AG09309 (cell line): Measurements from ENCODE around the gene HDGFL3.

Experiments
- DNase-seq: peaks from one replicate; pipeline ENCODE4 v3.0.0-alpha.2; 2010; ENCODE audit warnings: low read depth
- H3K4me3 ChIP-seq: 2 replicates; pipeline ENCODE4 v1.5.1; 2011; ENCODE audit warnings: mild to moderate bottlenecking, low read depth, low read length, moderate library complexity; ENCODE audit not compliant: control insufficient read depth
- TF ChIP-seq, protein P1 (sequence below): IDR thresholded peaks from 2 replicates; pipeline ENCODE4 v1.5.1; 2011; ENCODE audit warnings: mild to moderate bottlenecking, low read depth, low read length, inconsistent platforms; ENCODE audit not compliant: insufficient read depth, control insufficient read depth; ENCODE audit errors: missing control alignments

HDGFL3 gene

DNA sequence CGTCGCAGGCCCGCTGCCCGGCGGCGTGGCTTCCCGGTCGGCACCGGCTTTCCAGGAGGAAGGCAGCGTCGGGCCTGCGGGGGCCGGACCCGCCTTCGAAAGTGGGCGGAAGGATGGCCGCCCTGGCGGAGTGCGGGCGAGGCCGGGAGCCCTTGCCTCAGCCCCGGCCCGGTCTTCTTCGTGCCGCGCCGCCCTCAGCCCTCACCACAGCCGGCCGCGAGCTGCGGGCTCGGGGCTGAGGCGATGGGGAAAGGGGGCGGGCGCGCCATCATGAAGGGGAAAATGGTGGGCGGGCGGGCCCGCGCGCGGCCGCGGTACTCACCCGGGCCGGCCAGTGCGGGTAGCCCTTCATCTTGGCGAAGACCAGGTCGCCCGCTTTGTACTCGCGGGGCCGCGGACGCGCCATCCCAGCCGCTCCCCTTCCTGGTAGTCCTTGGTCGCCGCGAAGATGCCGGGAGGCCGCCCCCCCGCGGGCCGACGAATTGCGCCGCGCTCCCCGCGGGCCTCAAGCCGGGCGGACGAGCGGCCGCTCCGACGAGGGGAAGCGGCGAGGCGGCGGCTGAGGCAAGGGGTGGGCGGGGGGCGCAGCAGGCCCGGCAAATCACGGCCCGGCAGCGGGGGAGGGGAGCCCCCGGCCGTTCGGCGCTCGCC is 489 bp downstream of the HDGFL3 start:
- no peak for DNase-seq
- H3K4me3 ChIP-seq = peak overlapping the region; percentile 89
- TF ChIP-seq, protein P1, sequence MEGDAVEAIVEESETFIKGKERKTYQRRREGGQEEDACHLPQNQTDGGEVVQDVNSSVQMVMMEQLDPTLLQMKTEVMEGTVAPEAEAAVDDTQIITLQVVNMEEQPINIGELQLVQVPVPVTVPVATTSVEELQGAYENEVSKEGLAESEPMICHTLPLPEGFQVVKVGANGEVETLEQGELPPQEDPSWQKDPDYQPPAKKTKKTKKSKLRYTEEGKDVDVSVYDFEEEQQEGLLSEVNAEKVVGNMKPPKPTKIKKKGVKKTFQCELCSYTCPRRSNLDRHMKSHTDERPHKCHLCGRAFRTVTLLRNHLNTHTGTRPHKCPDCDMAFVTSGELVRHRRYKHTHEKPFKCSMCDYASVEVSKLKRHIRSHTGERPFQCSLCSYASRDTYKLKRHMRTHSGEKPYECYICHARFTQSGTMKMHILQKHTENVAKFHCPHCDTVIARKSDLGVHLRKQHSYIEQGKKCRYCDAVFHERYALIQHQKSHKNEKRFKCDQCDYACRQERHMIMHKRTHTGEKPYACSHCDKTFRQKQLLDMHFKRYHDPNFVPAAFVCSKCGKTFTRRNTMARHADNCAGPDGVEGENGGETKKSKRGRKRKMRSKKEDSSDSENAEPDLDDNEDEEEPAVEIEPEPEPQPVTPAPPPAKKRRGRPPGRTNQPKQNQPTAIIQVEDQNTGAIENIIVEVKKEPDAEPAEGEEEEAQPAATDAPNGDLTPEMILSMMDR = no peak

DNA sequence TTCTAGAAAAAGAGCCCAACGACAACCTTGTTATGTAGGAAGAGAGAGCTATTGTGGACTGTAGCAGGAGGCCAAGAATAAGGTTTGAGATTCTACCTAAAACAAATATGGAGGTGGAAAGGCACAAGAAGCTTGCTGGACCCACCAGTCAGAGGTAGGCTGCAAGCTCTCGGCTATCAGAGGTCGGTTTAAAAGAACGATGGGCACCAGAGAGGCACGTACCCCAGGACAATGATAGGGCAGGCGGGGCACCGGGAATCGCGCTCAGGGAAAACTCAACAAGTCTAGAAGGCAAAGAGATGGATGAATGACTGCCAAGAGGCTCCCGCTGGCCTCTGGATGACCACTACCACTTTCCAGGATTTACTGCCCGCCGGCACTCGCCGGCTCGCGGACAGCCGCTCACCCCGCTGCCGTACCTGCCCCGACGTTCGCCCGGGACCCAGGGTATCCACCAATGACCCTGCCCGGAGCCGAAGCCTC is 1.1 kb downstream of the HDGFL3 start:
- TF ChIP-seq, protein P1 = no peak
- peak overlapping the region; percentile 89 for H3K4me3 ChIP-seq
- no peak for DNase-seq

DNA sequence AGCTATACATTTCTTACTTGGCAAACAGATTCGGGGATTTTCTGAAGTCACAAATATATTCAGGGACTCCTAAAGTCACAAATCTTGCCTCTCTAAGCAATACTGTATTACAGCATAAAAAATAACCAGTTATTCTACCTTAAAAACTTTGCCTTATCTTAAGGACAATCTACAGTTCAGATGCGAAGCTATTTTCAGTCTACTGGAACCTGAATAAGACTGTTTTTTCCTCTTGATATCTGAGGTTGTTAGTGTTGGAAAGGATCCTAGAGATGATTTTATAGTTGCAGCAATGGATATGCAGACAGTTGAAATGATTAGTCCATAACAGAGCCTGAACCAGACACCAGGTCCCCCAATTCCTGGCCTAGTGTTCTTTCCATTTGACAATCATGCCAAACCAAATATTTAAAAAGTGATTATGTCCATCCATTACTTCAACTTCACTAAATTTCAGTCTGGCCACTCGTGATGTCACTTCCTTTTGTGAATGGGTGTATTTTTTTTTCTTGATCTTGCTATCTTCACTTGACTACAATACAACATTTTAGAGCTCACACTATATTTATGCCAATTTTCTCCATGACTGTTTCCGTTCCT is 1.8 kb downstream of the HDGFL3 start:
- TF ChIP-seq, protein P1 = no peak
- peak; percentile 16 for DNase-seq
- peak overlapping the region; percentile 89; the same call in 1 of the 2 replicates for H3K4me3 ChIP-seq

DNA sequence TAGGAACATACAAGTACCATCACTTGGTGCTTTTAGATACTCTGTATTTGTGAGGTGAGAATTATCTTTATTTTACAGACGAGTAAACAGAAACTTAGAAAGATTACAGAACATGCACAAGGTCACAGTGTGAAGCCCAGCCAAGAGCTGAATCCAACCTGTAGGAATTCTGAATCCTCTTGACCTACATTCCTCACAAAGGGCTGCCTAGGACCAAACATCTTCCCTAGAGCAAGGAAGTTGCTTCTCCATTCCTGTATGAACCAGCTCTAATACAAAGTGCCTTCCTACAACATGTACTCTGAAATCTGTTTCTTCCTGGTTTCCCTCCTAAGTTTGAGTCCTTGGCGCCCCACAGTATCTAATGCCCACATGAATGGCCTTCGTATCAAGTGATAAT is 2.9 kb downstream of the HDGFL3 start:
- DNase-seq = no peak
- TF ChIP-seq, protein P1 = no peak
- H3K4me3 ChIP-seq = no peak overlapping the region

DNA sequence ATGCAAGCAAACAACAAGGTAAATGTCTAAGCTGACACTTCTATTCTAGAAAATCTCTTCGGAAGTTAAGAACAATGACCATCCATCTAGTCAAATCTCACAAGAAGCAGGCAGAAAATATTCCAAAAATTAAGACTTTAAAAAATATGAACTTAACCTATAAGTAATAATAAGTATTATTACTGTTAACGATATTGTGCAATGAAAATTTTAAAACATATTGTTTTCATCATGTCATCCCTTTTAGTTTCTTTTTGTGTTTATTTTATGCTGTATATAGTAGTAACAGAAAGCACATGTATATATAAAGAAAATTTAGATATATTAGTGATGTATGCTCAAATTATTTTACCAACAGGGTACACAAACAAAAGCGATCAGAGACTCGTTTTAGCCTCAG is 4.1 kb downstream of the HDGFL3 start:
- no peak overlapping the region for H3K4me3 ChIP-seq
- TF ChIP-seq, protein P1 = no peak
- no peak for DNase-seq

DNA sequence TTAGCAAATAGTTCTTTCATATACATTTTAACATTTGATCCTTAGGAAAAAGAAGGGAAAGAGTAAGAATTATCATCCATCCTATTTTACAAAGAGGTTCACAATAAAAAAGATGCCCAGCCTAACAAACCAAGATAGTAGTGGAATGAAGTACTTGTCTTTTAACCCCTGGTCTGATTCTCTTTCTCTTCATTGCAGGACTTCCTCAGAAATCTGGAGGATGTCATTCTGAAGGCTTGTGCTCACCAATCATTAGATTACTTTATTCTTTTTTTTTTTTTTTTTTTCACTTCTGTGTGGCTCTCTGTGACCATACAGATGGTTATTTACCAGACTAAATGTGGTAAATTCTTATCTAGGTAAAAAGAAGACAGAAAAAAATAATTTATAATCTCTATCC is 7.0 kb downstream of the HDGFL3 start:
- H3K4me3 ChIP-seq = no peak overlapping the region
- DNase-seq = no peak
- TF ChIP-seq, protein P1 = no peak
